LNCaP clone FGC (cell line): Measurements from ENCODE around the gene RFTN1.

Source experiments
- DNase-seq: peaks from one replicate; pipeline ENCODE4 v3.0.0-alpha.2; 2011; ENCODE audit warnings: low read depth
- H3K4me3 ChIP-seq: 2 replicates; pipeline ENCODE4 v1.5.1; 2011; ENCODE audit warnings: mild to moderate bottlenecking, low read depth, low read length, control low read depth
- TF ChIP-seq, protein P1 (sequence below): IDR thresholded peaks from 2 replicates; pipeline ENCODE4 v1.5.1; 2012; ENCODE audit warnings: mild to moderate bottlenecking; ENCODE audit not compliant: control insufficient read depth, insufficient read depth; ENCODE audit errors: extremely low read depth

The RFTN1 gene

DNA sequence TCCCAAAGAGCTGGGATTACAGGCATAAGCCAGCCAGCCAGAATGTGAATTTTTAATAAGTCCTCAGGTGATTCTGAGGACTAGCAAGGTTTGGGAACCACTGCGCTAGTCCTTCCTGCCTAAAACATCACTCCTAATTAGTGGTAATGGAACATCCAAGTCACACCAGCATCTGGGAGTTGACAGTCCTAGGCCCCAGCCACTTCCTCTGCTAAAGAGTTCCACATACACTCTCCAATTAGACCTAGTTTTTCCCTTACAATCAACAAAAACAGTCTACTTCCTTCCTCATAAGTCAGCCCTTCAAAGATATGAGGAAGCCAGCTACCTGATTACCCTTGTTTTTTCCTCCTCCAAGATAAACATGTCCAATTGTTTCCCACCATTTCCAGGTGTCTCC lies 170.4 kb downstream of the RFTN1 start:
- no peak for DNase-seq
- no peak overlapping the region for H3K4me3 ChIP-seq
- TF ChIP-seq, protein P1, sequence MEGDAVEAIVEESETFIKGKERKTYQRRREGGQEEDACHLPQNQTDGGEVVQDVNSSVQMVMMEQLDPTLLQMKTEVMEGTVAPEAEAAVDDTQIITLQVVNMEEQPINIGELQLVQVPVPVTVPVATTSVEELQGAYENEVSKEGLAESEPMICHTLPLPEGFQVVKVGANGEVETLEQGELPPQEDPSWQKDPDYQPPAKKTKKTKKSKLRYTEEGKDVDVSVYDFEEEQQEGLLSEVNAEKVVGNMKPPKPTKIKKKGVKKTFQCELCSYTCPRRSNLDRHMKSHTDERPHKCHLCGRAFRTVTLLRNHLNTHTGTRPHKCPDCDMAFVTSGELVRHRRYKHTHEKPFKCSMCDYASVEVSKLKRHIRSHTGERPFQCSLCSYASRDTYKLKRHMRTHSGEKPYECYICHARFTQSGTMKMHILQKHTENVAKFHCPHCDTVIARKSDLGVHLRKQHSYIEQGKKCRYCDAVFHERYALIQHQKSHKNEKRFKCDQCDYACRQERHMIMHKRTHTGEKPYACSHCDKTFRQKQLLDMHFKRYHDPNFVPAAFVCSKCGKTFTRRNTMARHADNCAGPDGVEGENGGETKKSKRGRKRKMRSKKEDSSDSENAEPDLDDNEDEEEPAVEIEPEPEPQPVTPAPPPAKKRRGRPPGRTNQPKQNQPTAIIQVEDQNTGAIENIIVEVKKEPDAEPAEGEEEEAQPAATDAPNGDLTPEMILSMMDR, result no peak

DNA sequence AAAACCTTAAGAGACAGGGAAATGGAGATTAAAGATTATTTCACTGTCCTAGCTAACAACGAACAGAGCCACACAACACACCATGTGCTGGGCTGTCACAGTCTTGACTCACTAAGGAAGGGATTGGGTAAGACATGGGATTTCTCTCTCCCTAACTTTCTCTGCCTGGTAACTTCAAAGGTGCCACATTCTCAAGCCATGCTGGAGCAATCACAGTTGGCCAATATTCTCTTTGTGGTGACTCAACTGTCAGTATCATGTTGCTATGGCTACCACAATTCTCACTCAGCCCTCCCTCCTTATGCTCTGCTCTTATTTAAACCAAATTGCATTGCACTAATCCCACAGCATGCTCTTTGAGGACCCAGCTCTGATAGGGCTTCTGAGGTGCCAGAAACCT lies 174.5 kb downstream of the RFTN1 start:
- DNase-seq, result no peak
- TF ChIP-seq, protein P1, result no peak
- H3K4me3 ChIP-seq, result no peak overlapping the region

DNA sequence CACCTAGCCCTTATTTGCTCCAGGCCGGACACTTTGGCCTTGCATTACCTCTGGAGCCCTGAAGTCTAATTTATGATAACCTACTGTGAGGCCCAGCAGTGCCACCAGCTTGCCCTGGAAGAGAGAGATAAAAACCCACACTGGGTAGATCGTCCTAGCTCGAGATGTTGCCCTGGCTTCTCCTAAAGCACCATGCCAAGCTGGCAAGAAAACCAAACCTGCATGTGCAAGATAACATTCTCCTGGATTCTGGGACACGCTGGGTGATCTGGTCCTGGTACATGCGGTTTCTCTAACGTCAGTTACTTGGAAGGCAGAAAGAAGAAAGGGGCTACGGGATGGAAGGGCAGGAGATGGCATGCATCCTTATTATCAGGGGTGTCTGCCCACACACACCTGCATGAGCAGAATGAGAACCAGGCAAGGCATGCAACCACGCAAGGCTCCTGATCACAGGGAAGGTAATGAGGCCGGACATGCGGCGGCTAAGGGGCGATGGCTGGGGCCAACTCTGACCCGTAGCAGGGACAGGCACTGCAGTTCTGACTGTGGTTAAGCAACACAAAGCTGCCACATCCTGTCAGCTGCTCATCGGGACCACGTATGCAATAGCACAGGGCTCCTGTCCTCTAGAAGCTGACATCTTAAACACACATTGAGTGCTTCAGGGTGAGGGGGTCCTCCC lies 175.5 kb downstream of the RFTN1 start:
- no peak for DNase-seq
- H3K4me3 ChIP-seq, result no peak overlapping the region
- TF ChIP-seq, protein P1, result no peak

GRCh38 chr3:16336825-16337224 lies 176.7 kb downstream of the RFTN1 start:
- H3K4me3 ChIP-seq, result no peak overlapping the region
- DNase-seq, result no peak
- TF ChIP-seq, protein P1, result no peak

DNA sequence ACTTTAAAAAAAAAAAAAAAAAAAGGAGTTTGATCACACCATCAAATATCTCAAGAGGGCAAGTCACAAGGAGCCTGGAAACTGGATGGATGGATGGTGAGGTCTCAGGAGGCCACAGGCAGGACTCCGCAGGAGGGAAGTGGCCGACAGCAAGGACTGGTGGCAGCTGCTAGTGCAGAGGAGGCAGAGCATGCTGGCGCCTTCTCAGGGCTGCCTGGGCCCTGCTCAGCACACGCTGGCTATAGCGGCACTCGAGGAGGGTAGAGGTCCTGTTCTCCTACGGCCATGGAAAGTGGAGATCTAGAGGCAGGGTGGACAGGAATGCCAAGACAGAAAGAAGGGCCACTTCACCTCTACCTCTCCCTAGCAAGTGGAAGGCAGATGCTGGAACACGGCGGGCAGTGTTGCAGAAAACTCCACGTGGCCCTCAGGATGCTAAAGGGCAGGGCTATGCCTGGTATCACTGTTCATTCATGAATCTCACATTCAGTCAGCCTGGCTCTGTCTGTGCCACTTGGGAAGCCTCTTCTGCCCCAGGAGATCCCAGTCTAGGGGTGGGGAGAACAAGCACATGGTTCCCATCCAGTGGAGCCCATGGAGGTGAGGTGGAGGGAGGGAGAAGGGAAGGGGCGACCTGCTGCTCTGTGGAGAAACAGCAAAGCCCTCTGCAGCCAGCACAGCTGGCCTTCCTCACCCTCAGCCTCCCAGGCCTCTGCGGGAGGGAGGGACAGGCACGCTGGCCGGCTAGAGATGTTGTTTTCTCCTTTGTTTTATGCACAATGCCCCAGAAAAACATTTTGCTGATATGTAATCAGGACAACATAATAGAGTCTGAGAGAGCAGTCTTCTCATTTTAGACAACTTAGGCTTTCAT lies 177.5 kb downstream of the RFTN1 start:
- TF ChIP-seq, protein P1, result no peak
- H3K4me3 ChIP-seq, result no peak overlapping the region

DNA sequence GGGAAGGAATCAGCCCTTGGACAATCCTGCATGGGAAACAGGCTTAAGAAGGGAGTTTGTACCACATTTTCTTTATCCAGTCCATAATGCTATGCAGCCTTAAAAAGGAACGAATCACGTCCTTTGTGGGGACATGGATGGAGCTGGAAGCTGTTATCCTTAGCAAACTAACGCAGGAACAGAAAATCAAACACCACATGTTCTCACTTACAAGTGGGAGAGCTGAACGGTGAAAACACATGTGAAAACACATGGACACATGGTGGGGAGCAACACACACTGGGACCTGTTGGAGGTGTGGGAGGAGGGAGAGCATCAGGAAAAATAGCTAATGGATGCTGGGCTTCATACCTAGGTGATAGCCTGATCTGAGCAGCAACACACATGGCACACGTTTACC lies 178.2 kb downstream of the RFTN1 start:
- H3K4me3 ChIP-seq, result no peak overlapping the region
- TF ChIP-seq, protein P1, result no peak
- DNase-seq, result no peak

More for the DNA sequence above, 177.5 kb downstream of the RFTN1 start:
- no peak for DNase-seq
